Osteocyte (in vitro differentiated cells): ENCODE measurements around the gene HBG1. TPM values are rescaled to one million over a fixed set of nuclear protein-coding genes. Genes with fewer than 3 reads are reported as not detected.
"Not testable (repeated sequence)": the region's sequence is repeated elsewhere in the genome, so short reads cannot be mapped to it uniquely, and the experiment has no call there.

ENCODE experiments used
- DNase-seq: peaks from one replicate; pipeline ENCODE4 v3.0.0; 2021; ENCODE audit warnings: mixed read lengths; ENCODE audit not compliant: unreplicated experiment; ENCODE audit errors: extremely low spot score
- H3K27ac Mint-ChIP-seq: one replicate; pipeline ENCODE4 v1.8.0; 2021; ENCODE audit warnings: mild to moderate bottlenecking, mixed read lengths; ENCODE audit not compliant: unreplicated experiment
- H3K27me3 Mint-ChIP-seq: one replicate; pipeline ENCODE4 v1.8.0; 2021; ENCODE audit warnings: mixed read lengths; ENCODE audit not compliant: unreplicated experiment
- H3K36me3 Mint-ChIP-seq: one replicate; pipeline ENCODE4 v1.8.0; 2021; ENCODE audit warnings: mixed read lengths; ENCODE audit not compliant: unreplicated experiment
- H3K4me1 Mint-ChIP-seq: one replicate; pipeline ENCODE4 v1.8.0; 2021; ENCODE audit warnings: mixed read lengths; ENCODE audit not compliant: unreplicated experiment
- H3K4me3 Mint-ChIP-seq: one replicate; pipeline ENCODE4 v1.8.0; 2021; ENCODE audit warnings: mild to moderate bottlenecking, moderate library complexity, mixed read lengths; ENCODE audit not compliant: unreplicated experiment
- H3K9me3 Mint-ChIP-seq: one replicate; pipeline ENCODE4 v1.8.0; 2021; ENCODE audit warnings: mixed read lengths; ENCODE audit not compliant: unreplicated experiment
- CTCF ChIP-seq: fragments of 200-600 bp; sonication (generic); IDR thresholded peaks from 2 replicates; pipeline ENCODE4 v1.5.0; 2021; ENCODE audit warnings: antibody characterized with exemption, mild to moderate bottlenecking, moderate library complexity
- long read RNA-seq: library from polyadenylated mRNA; unstranded; transcript quantifications from one replicate; pipeline ENCODE4 v2.0.0, GENCODE V29; 2021
- total RNA-seq: library from RNA; stranded (reverse); gene quantifications from 2 replicates; pipeline ENCODE4 v1.2.1, GENCODE V29; 2021

Gene HBG1
- not detected in 2 replicates for total RNA-seq
- long read RNA-seq: 0 reads

GRCh38 chr11:5249807-5250396, at the start of gene HBG1:
Gene HBG1 (minus strand): TSS chr11:5249857. CDS start chr11:5249804, 53 bp downstream.
- H3K27ac Mint-ChIP-seq, DNase-seq, H3K4me3 Mint-ChIP-seq, H3K4me1 Mint-ChIP-seq, H3K9me3 Mint-ChIP-seq, H3K36me3 Mint-ChIP-seq: not testable (repeated sequence)
- peaks cover 27% of the 10 kb centered on the region for H3K27me3 Mint-ChIP-seq

- no peaks in the 10 kb centered on the region for H3K4me1 Mint-ChIP-seq
- TF ChIP-seq CTCF: no peak
- H3K27ac Mint-ChIP-seq: no peak overlapping the region
- H3K36me3 Mint-ChIP-seq: no peaks in the 10 kb centered on the region
- H3K9me3 Mint-ChIP-seq: no peaks in the 10 kb centered on the region
- DNase-seq: no peak
- H3K4me3 Mint-ChIP-seq: no peak overlapping the region
- peaks cover 39% of the 10 kb centered on the region for H3K27me3 Mint-ChIP-seq
Observed at GRCh38 chr11:5298451-5298850, 48.8 kb upstream of the HBG1 start.

- Mint-ChIP-seq H3K27ac (no peak overlapping the region), H3K4me1 (peaks cover 6% of the 10 kb centered on the region), H3K27me3 (peaks cover 39% of the 10 kb centered on the region), H3K9me3 (no peaks in the 10 kb centered on the region), H3K36me3 (no peaks in the 10 kb centered on the region), H3K4me3 (no peak overlapping the region)
- no peak for TF ChIP-seq CTCF
- DNase-seq: no peak
Observed at GRCh38 chr11:5297721-5298323, 48.2 kb upstream of the HBG1 start.

- H3K9me3 Mint-ChIP-seq, DNase-seq, H3K4me3 Mint-ChIP-seq, H3K36me3 Mint-ChIP-seq, H3K4me1 Mint-ChIP-seq, H3K27ac Mint-ChIP-seq: not testable (repeated sequence)
- peaks cover 27% of the 10 kb centered on the region for H3K27me3 Mint-ChIP-seq
Observed at GRCh38 chr11:5294342-5294995, 44.8 kb upstream of the HBG1 start.

- no peak for DNase-seq
- Mint-ChIP-seq H3K4me3 (no peak overlapping the region), H3K4me1 (peaks cover 6% of the 10 kb centered on the region), H3K27ac (no peak overlapping the region), H3K9me3 (no peaks in the 10 kb centered on the region), H3K27me3 (peaks cover 19% of the 10 kb centered on the region), H3K36me3 (no peaks in the 10 kb centered on the region)
- no peak for TF ChIP-seq CTCF
Observed at GRCh38 chr11:5293028-5293427, 43.4 kb upstream of the HBG1 start.

GRCh38 chr11:5291207-5291838, 41.7 kb upstream of the HBG1 start:
- no peak overlapping the region for H3K27ac Mint-ChIP-seq
- H3K27me3 Mint-ChIP-seq: peaks cover 6% of the 10 kb centered on the region
- DNase-seq: no peak
- H3K4me1 Mint-ChIP-seq: peaks cover 6% of the 10 kb centered on the region
- no peaks in the 10 kb centered on the region for H3K9me3 Mint-ChIP-seq
- no peak overlapping the region for H3K4me3 Mint-ChIP-seq
- no peaks in the 10 kb centered on the region for H3K36me3 Mint-ChIP-seq
- TF ChIP-seq CTCF: peak; percentile 58
